SH-SY5Y (cell line): Measurements from ENCODE around the gene FCHSD1.

Experiments used
- GATA2 ChIP-seq: IDR thresholded peaks from 2 replicates; pipeline ENCODE4 v1.6.1; 2011; ENCODE audit warnings: mild to moderate bottlenecking, low read depth, low read length
- GATA3 ChIP-seq: IDR thresholded peaks from 2 replicates; pipeline ENCODE4 v1.6.1; 2011; ENCODE audit warnings: low read depth, mild to moderate bottlenecking, low read length, moderate library complexity

The FCHSD1 gene

GRCh38 chr5:141628175-141628788 is 22.9 kb downstream of the FCHSD1 start:
- TF ChIP-seq GATA2 (no peak), GATA3 (no peak)

GRCh38 chr5:141623611-141624010 is 27.6 kb downstream of the FCHSD1 start:
- TF ChIP-seq GATA2 = no peak
- TF ChIP-seq GATA3 = no peak

GRCh38 chr5:141623186-141623585 is 28.0 kb downstream of the FCHSD1 start:
- no peak for TF ChIP-seq GATA3
- no peak for TF ChIP-seq GATA2

- no peak; the same call in 1 of the 2 replicates for TF ChIP-seq GATA2
- no peak for TF ChIP-seq GATA3
Measured at GRCh38 chr5:141618804-141619554, 32.2 kb downstream of the FCHSD1 start, which contains the start of gene DIAPH1. TSS of gene DIAPH1 (minus strand) at chr5:141619000. CDS start at chr5:141618914, 86 bp downstream.

- TF ChIP-seq GATA3 (no peak), GATA2 (no peak)
Measured at GRCh38 chr5:141618030-141618803, 33.0 kb downstream of the FCHSD1 start.

- TF ChIP-seq GATA2 (no peak), GATA3 (no peak)
Measured at GRCh38 chr5:141617682-141618029, 33.6 kb downstream of the FCHSD1 start.

- TF ChIP-seq GATA2 = no peak
Measured at GRCh38 chr5:141617128-141617527, 34.1 kb downstream of the FCHSD1 start.

- TF ChIP-seq GATA3 = no peak
- no peak for TF ChIP-seq GATA2
Measured at GRCh38 chr5:141615991-141616720, 35.1 kb downstream of the FCHSD1 start.

- TF ChIP-seq GATA2 (no peak), GATA3 (no peak)
Measured at GRCh38 chr5:141613344-141613743, 37.9 kb downstream of the FCHSD1 start.

GRCh38 chr5:141611289-141611688 is 39.9 kb downstream of the FCHSD1 start:
- TF ChIP-seq GATA3 (no peak), GATA2 (no peak)

GRCh38 chr5:141609044-141609443 is 42.2 kb downstream of the FCHSD1 start:
- TF ChIP-seq GATA2 = no peak
- no peak for TF ChIP-seq GATA3

GRCh38 chr5:141608557-141608956 is 42.7 kb downstream of the FCHSD1 start:
- TF ChIP-seq GATA3 = no peak
- no peak for TF ChIP-seq GATA2

- no peak for TF ChIP-seq GATA3
- TF ChIP-seq GATA2 = no peak
Measured at GRCh38 chr5:141608046-141608445, 43.2 kb downstream of the FCHSD1 start.

- TF ChIP-seq GATA3 = no peak
- no peak for TF ChIP-seq GATA2
Measured at GRCh38 chr5:141605523-141606277, 45.5 kb downstream of the FCHSD1 start.
